K562 (cell line): ENCODE data around the gene TNPO3. TPM values are rescaled to one million over a fixed set of nuclear protein-coding genes. Genes with fewer than 3 reads are reported as not detected.
A peak's percentile ranks its signal among the peaks of the same experiment; 100 is the strongest.

Experiments
- ATAC-seq: fragments of 200-7000 bp; cut with Tn5 transposase; 3 replicates; pipeline ENCODE4 v1.9.1; 2020; ENCODE audit warnings: moderate library complexity
- BruUV-seq: library from RNA; stranded (reverse); fragments of 400-500 nt; replicated peaks from 2 replicates; lab custom pipeline; 2021; lab: Mats Ljungman, UMichigan
- CTCF ChIA-PET: fragments of 300-600 bp; formaldehyde crosslinking; extraction: SDS; loops from one replicate; lab custom pipeline; 2021; ENCODE audit warnings: low intra/inter-chr PET ratio; lab: Yijun Ruan, JAX
- POLR2A ChIA-PET: fragments of 300-600, 350-650 bp; sonication (Branson Sonifier 250); formaldehyde crosslinking; extraction: SDS; loops from one replicate; lab custom pipeline; 2021; ENCODE audit warnings: antibody characterized with exemption, inconsistent platforms; lab: Yijun Ruan, JAX
- DNase-seq, 4 experiments: peaks; one replicate each; pipeline versions ENCODE4 v3.0.0 to v3.0.0-alpha.2; 2011 to 2018; ENCODE audit warnings: low spot score in 3 of 4, mixed read lengths in 3 of 4; ENCODE audit errors: extremely low read depth in 1 of 4
- FAIRE-seq: peaks from 2 replicates; lab custom pipeline; 2011; peaks lifted over from hg19 to GRCh38; lab: Jason Lieb, UNC
- H2AFZ ChIP-seq: 2 replicates; pipeline ENCODE4 v1.6.0; 2011; ENCODE audit warnings: low read depth, low read length, control low read depth, inconsistent platforms
- H3K27ac ChIP-seq: fragments of 200-600 bp; 3 replicates; pipeline ENCODE4 v1.8.0; 2011; ENCODE audit warnings: low read depth, mild to moderate bottlenecking, control low read depth, inconsistent platforms, low read length, moderate library complexity, mixed read lengths; ENCODE audit errors: extremely low read depth
- H3K27me3 ChIP-seq, 2 experiments: fragments of 300-600 bp in 1 of 2; 2 replicates in 1 of 2; 3 replicates in 1 of 2; pipeline versions ENCODE4 v1.6.0 to v1.8.0; 2011; ENCODE audit warnings: inconsistent platforms in 2 of 2, low read length in 2 of 2, mild to moderate bottlenecking in 1 of 2, mixed read lengths in 1 of 2, moderate library complexity in 1 of 2; ENCODE audit not compliant: control insufficient read depth in 2 of 2, insufficient read depth in 2 of 2
- H3K36me3 ChIP-seq: fragments of 300-600 bp; 3 replicates; pipeline ENCODE4 v1.8.0; 2011; ENCODE audit warnings: mild to moderate bottlenecking, low read length, inconsistent platforms; ENCODE audit not compliant: control insufficient read depth, insufficient read depth
- H3K4me1 ChIP-seq, 2 experiments: fragments of 200-600 bp in 1 of 2; replicated peaks in 1 of 2; 2 replicates in 1 of 2; 3 replicates in 1 of 2; pipeline versions ENCODE4 v1.5.1 to v1.8.0; 2011; ENCODE audit warnings: inconsistent platforms in 2 of 2, low read length in 2 of 2, mild to moderate bottlenecking in 1 of 2, mixed read lengths in 1 of 2, moderate library complexity in 1 of 2; ENCODE audit not compliant: control insufficient read depth in 2 of 2, insufficient read depth in 2 of 2
- H3K4me2 ChIP-seq: 2 replicates; pipeline ENCODE4 v1.6.1; 2011; ENCODE audit warnings: low read length, control low read depth, inconsistent platforms, mixed read lengths; ENCODE audit not compliant: insufficient read depth
- H3K4me3 ChIP-seq: fragments of 200-600 bp; sonication (generic), shearing (Covaris generic); 2 replicates; pipeline ENCODE4 v1.5.1; 2016; ENCODE audit warnings: control low read depth, inconsistent platforms
- H3K79me2 ChIP-seq: fragments of 200-600 bp; 3 replicates; pipeline ENCODE4 v1.8.0; 2011; ENCODE audit warnings: low read length, inconsistent platforms; ENCODE audit not compliant: control insufficient read depth, insufficient read depth
- H3K9ac ChIP-seq, 2 experiments: 2 replicates each; pipeline versions ENCODE4 v1.6.0 to v1.6.1; 2011; ENCODE audit warnings: low read depth in 2 of 2, low read length in 2 of 2, control low read depth in 1 of 2, inconsistent platforms in 1 of 2, mild to moderate bottlenecking in 1 of 2, mixed read lengths in 1 of 2; ENCODE audit not compliant: insufficient read depth in 1 of 2
- H3K9me1 ChIP-seq: one replicate; pipeline ENCODE4 v1.6.0; 2011; ENCODE audit warnings: inconsistent platforms, mild to moderate bottlenecking, low read length, moderate library complexity; ENCODE audit not compliant: control insufficient read depth, insufficient read depth
- H3K9me3 ChIP-seq: replicated peaks from 2 replicates; pipeline ENCODE4 v1.5.1; 2011; ENCODE audit warnings: low read depth, low read length, inconsistent platforms; ENCODE audit not compliant: control insufficient read depth, insufficient read depth
- H4K20me1 ChIP-seq: replicated peaks from 2 replicates; pipeline ENCODE4 v1.6.1; 2011; ENCODE audit warnings: low read length, inconsistent platforms, mixed read lengths; ENCODE audit not compliant: control insufficient read depth, insufficient read depth
- DIDO1 ChIP-seq: fragments of 450-650 bp; IDR thresholded peaks from 2 replicates; pipeline ENCODE4 v1.6.1; 2016; ENCODE audit warnings: low read depth, missing biosample characterization, missing genetic modification characterization
- EGR1 ChIP-seq: fragments of 450-650 bp; conservative IDR thresholded peaks from 2 replicates; pipeline ENCODE4 v1.6.1; 2017; ENCODE audit warnings: mild to moderate bottlenecking
- KLF16 ChIP-seq: IDR thresholded peaks from 2 replicates; pipeline ENCODE4 v1.6.1; 2016; ENCODE audit warnings: antibody characterized with exemption
- NFE2L1 ChIP-seq: fragments of 450-650 bp; IDR thresholded peaks from 2 replicates; pipeline ENCODE4 v1.6.1; 2016; ENCODE audit warnings: missing genetic modification characterization, low read depth, mild to moderate bottlenecking, missing compliant biosample characterization, moderate library complexity, borderline replicate concordance
- PTRF ChIP-seq: fragments of 450-650 bp; IDR thresholded peaks from 2 replicates; pipeline ENCODE4 v1.6.1; 2016; ENCODE audit warnings: mild to moderate bottlenecking, missing genetic modification characterization, missing compliant biosample characterization
- ZNF507 ChIP-seq: conservative IDR thresholded peaks from 2 replicates; pipeline ENCODE4 v1.6.1; 2017; ENCODE audit warnings: missing genetic modification characterization, missing compliant biosample characterization
- WGBS: fragments of 100-300 bp; shearing (Covaris generic); methylation state at CpG from one replicate; pipeline ENCODE4 v1.1.6; 2016; ENCODE audit warnings: low coverage, mixed read lengths; ENCODE audit not compliant: insufficient coverage; ENCODE audit errors: missing lambda C conversion rate; 5-methylcytosine and 5-hydroxymethylcytosine counted together
- in situ Hi-C: fragments of 300-500 bp; cut with MboI; formaldehyde crosslinking; loops from 4 replicates; pipeline ENCODE4 v1.15.0; 2018; ENCODE audit warnings: inconsistent platforms, mixed read lengths
- intact Hi-C: fragments of 100-400 bp; cut with micrococcal nuclease; formaldehyde crosslinking; loops from 2 replicates; pipeline ENCODE4 v1.14.2; 2022
- polyA plus RNA-seq, 8 experiments: library from polyadenylated mRNA; depleted of rRNA in 4 of 8; stranded (reverse) in 5 of 8; unstranded in 3 of 8; fragments of >200 nt; fragmentation: Nextera tagmentation in 2 of 8; fragmentation: Illumina TruSeq in 1 of 8; extraction: Ambion mirVana in 2 of 8; extraction: Trizol in 1 of 8; gene quantifications; 2 replicates each; pipeline versions ENCODE4 v1.2.1 to v1.2.3, GENCODE V29; 2011 to 2014; ENCODE audit warnings: inconsistent platforms in 1 of 8, missing spikeins in 1 of 8
- total RNA-seq, 7 experiments: library from RNA; depleted of rRNA in 6 of 7; stranded (reverse); fragments of >200 nt in 6 of 7; fragmentation: Illumina TruSeq in 2 of 7; extraction: Trizol in 2 of 7; gene quantifications; 2 replicates each; pipeline versions ENCODE4 v1.2.1 to v1.2.3, GENCODE V29; 2011 to 2021; ENCODE audit warnings: low replicate concordance in 1 of 7
- TF ChIP-seq, protein P1 (sequence below): fragments of 450-650 bp; conservative IDR thresholded peaks from 2 replicates; pipeline ENCODE4 v1.6.1; 2016; ENCODE audit warnings: missing genetic modification characterization, low read depth, mild to moderate bottlenecking, control low read depth, missing compliant biosample characterization
- TF ChIP-seq, protein P2 (sequence below): fragments of 200-400 bp; formaldehyde crosslinking; IDR thresholded peaks from 2 replicates; pipeline ENCODE4 v1.6.1; 2017; ENCODE audit warnings: mild to moderate bottlenecking, low read depth, low read length, moderate library complexity

TNPO3 gene
- total and polyA plus RNA-seq, 9 of the 15 experiments (the other 6 are each of a cell fraction or from before 2014, with no cell fraction given) = 35.8 to 125 (median 110) TPM

GRCh38 chr7:129090300-129090907 is 35.5 kb upstream of the TNPO3 start:
- H3K27me3 ChIP-seq = peaks cover 3% of the 10 kb centered on the region in 2 experiments; a peak in 3 of 5 replicates
- no peak overlapping the region for H3K27ac ChIP-seq
- no peak overlapping the region for H3K4me3 ChIP-seq
- DNase-seq (no peak), ATAC-seq (no peak), FAIRE-seq (no peak)
- H3K9me3 ChIP-seq = no peaks in the 10 kb centered on the region
- no TSS peak for BruUV-seq
- TF ChIP-seq, protein P1, sequence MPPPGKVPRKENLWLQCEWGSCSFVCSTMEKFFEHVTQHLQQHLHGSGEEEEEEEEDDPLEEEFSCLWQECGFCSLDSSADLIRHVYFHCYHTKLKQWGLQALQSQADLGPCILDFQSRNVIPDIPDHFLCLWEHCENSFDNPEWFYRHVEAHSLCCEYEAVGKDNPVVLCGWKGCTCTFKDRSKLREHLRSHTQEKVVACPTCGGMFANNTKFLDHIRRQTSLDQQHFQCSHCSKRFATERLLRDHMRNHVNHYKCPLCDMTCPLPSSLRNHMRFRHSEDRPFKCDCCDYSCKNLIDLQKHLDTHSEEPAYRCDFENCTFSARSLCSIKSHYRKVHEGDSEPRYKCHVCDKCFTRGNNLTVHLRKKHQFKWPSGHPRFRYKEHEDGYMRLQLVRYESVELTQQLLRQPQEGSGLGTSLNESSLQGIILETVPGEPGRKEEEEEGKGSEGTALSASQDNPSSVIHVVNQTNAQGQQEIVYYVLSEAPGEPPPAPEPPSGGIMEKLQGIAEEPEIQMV (tag) = no peak
- TF ChIP-seq EGR1 = no peak
- no peak for TF ChIP-seq ZNF507 (tag)
- TF ChIP-seq PTRF = no peak
- TF ChIP-seq, protein P2, sequence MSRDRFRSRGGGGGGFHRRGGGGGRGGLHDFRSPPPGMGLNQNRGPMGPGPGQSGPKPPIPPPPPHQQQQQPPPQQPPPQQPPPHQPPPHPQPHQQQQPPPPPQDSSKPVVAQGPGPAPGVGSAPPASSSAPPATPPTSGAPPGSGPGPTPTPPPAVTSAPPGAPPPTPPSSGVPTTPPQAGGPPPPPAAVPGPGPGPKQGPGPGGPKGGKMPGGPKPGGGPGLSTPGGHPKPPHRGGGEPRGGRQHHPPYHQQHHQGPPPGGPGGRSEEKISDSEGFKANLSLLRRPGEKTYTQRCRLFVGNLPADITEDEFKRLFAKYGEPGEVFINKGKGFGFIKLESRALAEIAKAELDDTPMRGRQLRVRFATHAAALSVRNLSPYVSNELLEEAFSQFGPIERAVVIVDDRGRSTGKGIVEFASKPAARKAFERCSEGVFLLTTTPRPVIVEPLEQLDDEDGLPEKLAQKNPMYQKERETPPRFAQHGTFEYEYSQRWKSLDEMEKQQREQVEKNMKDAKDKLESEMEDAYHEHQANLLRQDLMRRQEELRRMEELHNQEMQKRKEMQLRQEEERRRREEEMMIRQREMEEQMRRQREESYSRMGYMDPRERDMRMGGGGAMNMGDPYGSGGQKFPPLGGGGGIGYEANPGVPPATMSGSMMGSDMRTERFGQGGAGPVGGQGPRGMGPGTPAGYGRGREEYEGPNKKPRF = no peak
- TF ChIP-seq KLF16 = no peak
- TF ChIP-seq NFE2L1 = no peak
- TF ChIP-seq DIDO1 (tag) = 0 out of 2 replicates have a peak, but pooled peaks have one; percentile 23
- H4K20me1 ChIP-seq = no peaks in the 10 kb centered on the region
- no peak overlapping the region for H3K4me2 ChIP-seq
- peaks cover 0 to 2% of the 10 kb centered on the region in 2 experiments; a peak in 2 of 5 replicates for H3K4me1 ChIP-seq
- intact Hi-C loops = loop anchor here (2.0 to 5.0 kb wide), 4 partner anchors 24 to 122 kb away; no protein-coding TSS in a partner anchor
- ChIA-PET CTCF (interaction anchor here (1.7 to 1.8 kb wide), 2 partner anchors 170 to 186 kb away, joined by 7 to 10 read pairs; no protein-coding TSS in a partner anchor), POLR2A (interaction anchor here (0.7 to 1.6 kb wide), 4 partner anchors 12 to 61 kb away, joined by 3 to 7 read pairs (median 3); no protein-coding TSS in a partner anchor)
- H3K36me3 ChIP-seq = no peaks in the 10 kb centered on the region
- H3K79me2 ChIP-seq = no peaks in the 10 kb centered on the region
- in situ Hi-C loops = no loop called here
- WGBS = 37% methylated on average over 5 of the region's 5 CpGs
- no peaks in the 10 kb centered on the region for H3K9me1 ChIP-seq
- no peak overlapping the region for H2AFZ ChIP-seq
- H3K9ac ChIP-seq = no peak overlapping the region
